HG02852 (cell line): ENCODE data around the gene EMILIN2.
"Not testable (repeated sequence)": the region's sequence is repeated elsewhere in the genome, so short reads cannot be mapped to it uniquely, and the experiment has no call there.

Experiments
- ATAC-seq: cut with Tn5 transposase; IDR thresholded peaks from one replicate; pipeline ENCODE4 v1.9.1; 2021; ENCODE audit warnings: mild to moderate bottlenecking, moderate library complexity; ENCODE audit not compliant: unreplicated experiment

Gene EMILIN2

GRCh38 chr18:2843146-2843545 lies 3.7 kb upstream of the EMILIN2 start:
- ATAC-seq = no peak

DNA sequence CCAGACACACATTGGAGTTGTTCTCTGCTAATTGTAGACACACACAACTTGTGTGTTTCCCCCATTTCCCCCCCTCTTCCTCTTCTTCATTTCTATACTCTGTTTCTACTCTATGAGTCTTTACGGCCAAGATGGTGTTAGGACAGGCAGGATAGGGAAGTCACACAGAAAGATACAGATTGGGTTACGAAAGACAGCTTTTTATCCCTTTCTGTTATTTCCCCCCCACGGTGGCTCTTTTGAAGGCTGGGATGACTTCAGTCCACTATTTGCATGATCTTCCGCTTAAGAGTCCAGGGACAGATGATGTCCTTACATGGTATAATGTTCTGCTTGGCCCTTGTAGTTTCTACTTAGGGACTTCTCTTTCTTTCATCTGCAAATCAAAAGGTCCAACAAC lies 1.6 kb upstream of the EMILIN2 start:
- ATAC-seq = no peak

DNA sequence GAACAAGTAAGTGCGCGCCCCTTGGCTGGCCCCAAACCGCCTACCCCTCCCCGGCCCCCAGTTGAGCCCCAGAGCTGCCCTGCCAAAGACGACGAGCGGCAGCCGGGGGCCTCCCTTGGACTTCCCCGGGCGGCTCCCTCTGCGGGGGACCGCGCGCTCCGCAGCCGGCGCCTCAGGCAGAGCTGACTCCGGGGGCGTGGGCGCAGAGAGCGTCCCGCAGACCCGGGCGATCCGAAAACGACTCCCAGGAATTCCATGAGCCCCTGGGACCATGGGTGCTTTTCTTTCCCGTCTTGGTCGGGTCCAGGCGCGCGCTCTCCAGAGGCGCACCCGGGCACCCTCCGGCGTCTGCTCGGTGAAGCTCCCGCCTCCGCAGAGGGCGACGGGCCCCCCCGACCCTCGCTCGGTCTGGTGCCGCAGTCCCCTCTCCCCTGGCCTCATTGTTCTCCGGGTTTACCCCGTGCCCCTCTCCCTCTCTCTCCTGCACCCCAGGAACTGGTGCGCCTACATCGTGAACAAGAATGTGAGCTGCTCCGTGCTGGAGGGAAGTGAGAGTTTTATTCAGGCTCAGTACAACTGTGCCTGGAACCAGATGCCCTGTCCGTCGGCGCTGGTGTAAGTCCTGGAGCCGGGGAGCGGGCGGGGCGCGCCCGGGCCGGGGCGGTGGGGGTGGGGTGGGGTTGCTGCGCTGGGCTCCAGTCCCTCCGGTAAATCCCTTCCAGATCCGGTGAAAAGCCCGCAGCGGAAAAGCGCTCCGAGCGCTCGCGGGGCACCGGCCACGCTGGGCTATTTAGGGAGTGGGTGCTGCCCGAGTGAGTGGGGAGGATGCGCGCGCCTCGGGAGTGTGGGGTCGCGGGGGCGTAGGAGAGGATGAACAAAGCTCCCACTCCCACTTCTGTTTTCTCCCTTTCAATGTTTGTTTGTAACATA lies 776 bp downstream of the EMILIN2 start:
- ATAC-seq = peak; percentile 39

GRCh38 chr18:2848247-2849246 lies 1.7 kb downstream of the EMILIN2 start:
- no peak for ATAC-seq

DNA sequence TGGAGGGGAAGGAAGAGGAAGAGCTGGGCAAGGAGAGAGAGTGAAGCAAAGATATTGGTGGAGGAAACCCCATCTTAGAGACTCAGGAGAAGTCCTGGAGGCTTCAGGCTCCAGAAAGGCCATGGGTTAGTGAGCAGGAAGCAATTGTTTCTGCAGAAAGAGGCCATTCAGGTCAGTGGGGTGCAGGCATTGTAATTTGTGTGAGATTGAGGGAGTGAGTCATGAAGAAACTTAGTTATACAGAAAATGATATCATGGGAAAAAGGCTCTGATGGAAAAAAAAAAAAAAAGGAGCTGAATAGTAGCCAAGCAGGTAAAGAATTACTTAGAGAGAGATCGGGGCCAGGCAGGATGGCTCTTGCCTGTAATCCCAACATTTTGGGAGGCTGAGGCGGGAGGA lies 4.0 kb downstream of the EMILIN2 start:
- ATAC-seq = no peak

DNA sequence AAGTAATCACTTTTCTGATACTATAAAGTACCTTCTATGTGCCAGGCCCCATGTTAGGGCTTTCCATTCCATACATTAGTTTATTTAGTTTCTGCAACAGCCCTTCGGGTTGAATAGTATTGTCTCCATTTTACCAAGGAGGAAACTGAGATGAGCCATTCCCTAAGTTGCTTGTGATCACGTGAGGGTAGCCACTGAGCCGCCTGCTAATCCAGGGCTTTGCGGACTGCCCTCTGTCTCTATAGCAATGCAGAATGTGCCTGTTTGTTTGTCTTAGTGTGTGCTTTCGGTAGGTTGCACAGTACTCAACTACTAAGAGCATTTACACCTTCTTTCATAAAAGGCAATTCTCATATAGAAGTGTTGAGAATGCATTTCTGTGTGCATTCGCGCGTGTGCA lies 5.0 kb downstream of the EMILIN2 start:
- no peak for ATAC-seq

DNA sequence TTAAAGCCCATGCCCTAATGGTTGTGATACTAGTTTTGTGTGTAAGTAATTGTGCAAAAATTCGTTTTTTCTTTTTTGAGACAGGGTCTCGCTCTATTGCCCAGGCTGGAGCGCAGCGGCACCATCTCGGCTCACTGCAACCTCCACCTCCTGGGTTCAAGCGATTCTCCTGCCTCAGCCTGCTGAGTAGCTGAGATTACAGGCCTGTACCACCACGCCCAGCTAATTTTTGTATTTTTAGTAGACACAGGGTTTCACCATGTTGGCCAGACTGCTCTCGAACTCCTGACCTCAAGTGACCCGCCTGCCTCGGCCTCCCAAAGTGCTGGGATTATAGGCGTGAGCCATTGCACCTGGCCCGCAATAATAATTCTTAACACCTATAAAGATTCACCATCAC lies 5.7 kb downstream of the EMILIN2 start:
- not testable (repeated sequence) for ATAC-seq

DNA sequence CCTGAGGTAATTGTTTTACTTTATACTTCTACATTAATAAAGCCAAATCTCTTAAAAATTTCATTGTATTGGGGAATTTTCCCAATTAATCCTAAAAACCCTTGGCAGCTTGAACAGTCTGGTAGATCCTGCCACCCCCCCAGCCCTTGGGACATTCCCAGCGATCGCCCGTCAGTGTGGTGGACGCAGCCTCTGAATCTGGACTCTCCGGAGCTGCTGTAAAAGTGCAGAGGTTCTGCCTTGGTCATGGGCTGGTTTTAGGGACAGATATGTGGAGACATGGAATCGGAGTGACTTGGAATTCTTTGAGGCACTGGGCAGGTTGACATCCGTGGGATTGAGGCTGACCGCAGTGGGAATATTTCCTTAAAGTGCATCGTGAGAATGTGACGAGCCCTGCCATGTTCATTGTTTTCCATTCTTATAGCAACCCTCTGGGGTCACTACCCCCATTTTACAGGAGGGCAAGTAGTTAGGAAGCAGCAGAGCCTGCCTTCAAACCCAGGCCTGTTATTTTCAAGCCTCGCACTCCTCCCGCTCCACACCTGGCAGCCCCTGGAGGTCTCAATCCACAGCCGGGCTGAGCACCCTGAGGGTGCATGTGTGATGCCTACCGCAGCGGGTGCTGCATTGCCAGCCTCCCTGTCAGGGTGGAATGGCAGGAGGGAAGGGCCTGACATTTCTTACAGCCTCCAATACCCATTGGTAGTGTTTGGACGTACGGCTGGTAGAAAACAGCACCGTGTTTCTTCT lies 6.5 kb downstream of the EMILIN2 start:
- ATAC-seq = no peak

GRCh38 chr18:2853926-2854664 lies 7.3 kb downstream of the EMILIN2 start:
- ATAC-seq = no peak

DNA sequence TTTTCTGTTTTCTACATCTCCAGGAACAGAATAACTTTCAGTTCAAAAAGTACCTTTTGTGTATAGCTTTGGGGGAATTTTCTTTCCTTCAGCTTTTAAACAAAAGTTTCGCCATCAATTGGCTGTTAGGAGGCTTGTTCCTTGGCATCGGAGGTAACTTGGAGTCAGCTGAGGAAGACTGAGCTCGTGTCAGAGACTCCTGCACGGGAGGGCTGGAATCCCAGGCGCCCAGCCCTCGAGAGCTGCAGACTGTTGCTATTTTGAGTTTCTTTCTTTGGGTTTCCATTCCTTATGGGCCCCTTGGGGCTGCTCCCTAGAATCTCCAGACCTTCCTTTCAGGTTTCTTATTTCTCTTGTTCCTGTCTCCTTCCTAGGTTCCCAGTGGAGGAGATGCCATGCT lies 8.1 kb downstream of the EMILIN2 start:
- ATAC-seq = no peak

- no peak for ATAC-seq
Observed at GRCh38 chr18:2855560-2856350, 8.9 kb downstream of the EMILIN2 start.

GRCh38 chr18:2856547-2857170 lies 9.9 kb downstream of the EMILIN2 start:
- no peak for ATAC-seq

- no peak for ATAC-seq
Observed at GRCh38 chr18:2857491-2858131, 10.8 kb downstream of the EMILIN2 start.

GRCh38 chr18:2860397-2860796 lies 13.6 kb downstream of the EMILIN2 start:
- ATAC-seq = not testable (repeated sequence)

DNA sequence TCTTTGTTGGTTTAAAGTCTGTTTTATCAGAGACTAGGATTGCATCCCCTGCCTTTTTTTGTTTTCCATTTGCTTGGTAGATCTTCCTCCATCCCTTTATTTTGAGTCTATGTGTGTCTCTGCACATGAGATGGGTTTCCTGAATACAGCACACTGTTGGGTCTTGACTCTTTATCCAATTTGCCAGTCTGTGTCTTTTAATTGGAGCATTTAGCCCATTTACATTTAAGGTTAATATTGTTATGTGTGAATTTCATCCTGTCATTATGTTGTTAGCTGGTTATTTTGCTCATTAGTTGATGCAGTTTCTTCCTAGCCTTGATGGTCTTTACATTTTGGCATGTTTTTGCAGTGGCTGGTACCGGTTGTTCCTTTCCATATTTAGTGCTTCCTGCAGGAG lies 17.2 kb downstream of the EMILIN2 start:
- not testable (repeated sequence) for ATAC-seq

DNA sequence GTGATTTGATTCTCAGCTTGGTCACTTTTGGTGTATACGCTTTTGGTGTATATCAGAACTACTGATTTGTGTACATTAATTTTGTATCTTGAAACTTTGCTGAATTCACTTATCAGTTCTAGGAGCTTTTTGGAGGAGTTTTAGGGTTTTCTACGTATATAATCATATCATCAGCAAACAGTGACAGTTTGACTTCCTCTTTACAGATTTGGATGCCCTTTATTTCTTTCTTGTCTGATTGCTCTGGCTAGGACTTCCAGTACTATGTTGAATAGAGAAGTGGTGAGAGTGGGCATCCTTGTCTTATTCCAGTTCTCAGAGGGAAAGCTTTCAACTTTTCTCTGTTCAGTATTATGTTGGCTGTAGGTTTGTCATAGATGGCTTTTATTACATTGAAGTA lies 19.7 kb downstream of the EMILIN2 start:
- not testable (repeated sequence) for ATAC-seq

- no peak for ATAC-seq
Observed at GRCh38 chr18:2869207-2869606, 22.4 kb downstream of the EMILIN2 start.

DNA sequence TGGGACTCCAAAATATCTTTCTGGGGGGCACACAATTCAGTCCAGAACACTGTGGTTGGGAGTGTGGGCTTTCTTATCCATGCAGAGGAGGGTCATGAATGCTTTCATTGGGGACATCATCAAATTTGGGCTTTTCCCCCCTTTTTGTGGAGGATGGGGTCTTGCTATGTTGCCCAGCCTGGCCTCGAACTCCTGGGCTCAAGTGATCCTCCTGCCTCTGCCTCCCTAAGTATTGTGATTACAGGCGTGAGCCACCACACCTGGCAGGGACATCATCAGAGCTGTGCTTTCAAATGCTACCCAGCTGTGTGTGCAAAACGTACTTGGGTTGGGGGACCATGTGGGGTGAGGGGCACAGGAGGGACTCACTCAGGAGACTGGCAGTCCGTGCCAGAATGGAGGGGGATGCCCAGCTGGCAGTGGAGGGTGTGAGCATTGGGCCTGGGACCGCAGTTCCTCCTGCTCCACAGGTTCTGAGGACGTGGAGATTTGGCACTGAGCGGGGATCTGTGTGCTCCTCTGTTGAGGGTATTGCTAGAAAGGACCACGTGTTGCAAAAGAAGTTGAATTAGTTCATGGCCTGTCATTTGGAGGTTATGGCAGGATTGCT lies 24.4 kb downstream of the EMILIN2 start:
- ATAC-seq = no peak
